C4-2B (cell line): ENCODE measurements around the gene PLA2G6.

Source experiments
- H3K27ac ChIP-seq: fragments of 450-650 bp; 2 replicates; pipeline ENCODE4 v1.5.1; 2017
- CTCF ChIP-seq: fragments of 450-650 bp; conservative IDR thresholded peaks from 2 replicates; pipeline ENCODE4 v1.5.1; 2017; ENCODE audit warnings: mild to moderate bottlenecking
- ZFX ChIP-seq: fragments of 450-650 bp; IDR thresholded peaks from 2 replicates; pipeline ENCODE4 v1.6.1; 2017

PLA2G6 gene

DNA sequence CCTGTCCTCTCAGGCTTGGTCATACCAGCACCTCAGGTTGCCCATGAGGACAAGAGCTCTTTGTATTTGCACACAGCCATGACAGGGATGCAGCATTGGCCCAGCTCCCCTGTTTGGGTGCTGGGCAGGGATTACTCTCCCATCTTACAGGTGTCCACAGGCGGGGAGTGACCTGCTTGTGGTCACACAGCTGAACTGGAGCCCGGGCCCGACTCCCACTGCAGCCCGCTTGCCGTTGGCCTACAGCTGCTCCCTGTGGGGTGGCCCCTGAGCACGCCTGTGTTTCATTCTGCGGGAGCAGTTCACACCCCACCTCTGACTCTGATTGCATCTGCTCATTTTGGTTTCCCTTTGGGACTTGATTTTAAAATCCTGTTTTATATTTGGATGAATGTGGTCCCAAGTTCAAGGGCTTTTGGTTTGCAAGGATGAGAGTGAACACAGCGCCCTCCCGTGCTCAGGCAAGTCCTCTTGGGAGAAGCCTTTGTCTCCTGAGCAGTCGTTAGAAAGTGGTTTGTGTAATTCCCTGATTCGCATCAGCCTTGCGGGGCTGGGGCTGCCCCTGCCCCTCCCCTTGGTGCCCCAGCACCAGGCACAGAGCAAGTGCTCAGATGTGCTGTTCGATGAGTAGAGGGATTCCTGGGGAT, 115.1 kb downstream of the PLA2G6 start:
- H3K27ac ChIP-seq = no peak overlapping the region
- no peak for TF ChIP-seq CTCF
- TF ChIP-seq ZFX = no peak

DNA sequence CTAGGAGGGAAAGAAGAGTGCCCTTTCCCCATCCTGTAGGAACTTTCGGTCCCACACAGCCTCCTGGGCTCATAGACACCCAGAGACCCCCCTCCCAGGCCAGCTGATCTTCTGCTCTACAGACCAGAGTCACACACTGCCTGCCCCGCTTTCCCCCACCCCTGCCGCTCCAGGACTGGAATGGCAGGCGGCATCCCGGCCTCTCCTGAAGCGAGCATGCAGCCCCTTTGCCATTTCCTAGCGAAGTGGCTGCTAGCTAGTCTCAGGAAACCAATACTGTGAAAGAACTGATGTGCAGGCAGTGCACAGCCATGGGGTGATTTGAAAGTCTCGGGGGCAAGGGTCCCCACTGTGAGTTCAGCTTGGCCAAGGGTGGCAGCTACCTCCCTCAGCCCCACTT, 116.1 kb downstream of the PLA2G6 start:
- no peak overlapping the region for H3K27ac ChIP-seq
- no peak for TF ChIP-seq ZFX
- TF ChIP-seq CTCF = no peak

DNA sequence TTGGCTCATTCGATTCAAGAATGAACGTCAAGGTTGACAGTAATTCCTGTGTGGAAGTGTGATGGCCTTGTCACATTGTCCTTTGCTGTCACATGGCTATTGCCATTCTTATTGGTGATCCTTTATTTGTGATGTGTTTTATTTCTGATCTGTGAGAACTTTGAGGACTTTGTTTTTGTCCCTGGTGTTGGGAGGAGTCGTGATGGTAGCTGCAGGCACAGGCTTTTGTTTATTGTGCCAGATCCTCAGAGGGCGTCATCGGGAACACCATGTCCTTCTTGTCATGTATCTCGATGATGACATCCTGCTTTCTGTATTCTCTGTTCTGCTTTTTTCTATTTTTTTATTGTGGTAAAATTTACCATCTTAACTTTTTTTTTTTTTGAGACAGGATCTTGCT, 118.8 kb downstream of the PLA2G6 start:
- no peak for TF ChIP-seq CTCF
- TF ChIP-seq ZFX = no peak
- H3K27ac ChIP-seq = no peak overlapping the region
